HG03064 (cell line): ENCODE data around the gene SETD1A.
"Not testable (repeated sequence)": the region's sequence is repeated elsewhere in the genome, so short reads cannot be mapped to it uniquely, and the experiment has no call there.

ENCODE experiments used
- ATAC-seq: cut with Tn5 transposase; IDR thresholded peaks from one replicate; pipeline ENCODE4 v1.9.1; 2021; ENCODE audit warnings: low read depth; ENCODE audit not compliant: unreplicated experiment

The SETD1A gene

GRCh38 chr16:31010585-31011325 is 53.2 kb downstream of the SETD1A start, which contains the start of gene STX1B:
TSS of gene STX1B (minus strand) at chr16:31010638. CDS start at chr16:31010396, 242 bp downstream.
- ATAC-seq: no peak

DNA sequence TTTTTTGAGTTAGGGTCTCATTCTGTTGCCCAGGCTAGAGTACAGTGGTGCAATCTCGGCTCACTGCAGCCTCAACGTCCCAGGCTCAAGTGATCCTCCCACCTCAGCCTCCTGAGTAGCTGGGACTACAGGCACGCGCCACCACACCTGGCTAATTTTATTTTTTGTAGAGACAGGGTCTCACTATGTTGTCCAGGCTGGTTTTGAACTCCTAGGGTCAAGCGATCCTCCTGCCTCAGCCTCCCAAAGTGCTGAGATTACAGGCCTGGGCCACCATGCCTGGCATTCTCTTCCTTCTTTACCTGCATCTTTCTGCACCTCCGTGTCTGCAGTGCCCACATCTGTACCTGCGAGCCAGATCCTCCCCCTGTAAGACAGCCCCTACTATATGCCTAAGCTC is 54.3 kb downstream of the SETD1A start:
- not testable (repeated sequence) for ATAC-seq

DNA sequence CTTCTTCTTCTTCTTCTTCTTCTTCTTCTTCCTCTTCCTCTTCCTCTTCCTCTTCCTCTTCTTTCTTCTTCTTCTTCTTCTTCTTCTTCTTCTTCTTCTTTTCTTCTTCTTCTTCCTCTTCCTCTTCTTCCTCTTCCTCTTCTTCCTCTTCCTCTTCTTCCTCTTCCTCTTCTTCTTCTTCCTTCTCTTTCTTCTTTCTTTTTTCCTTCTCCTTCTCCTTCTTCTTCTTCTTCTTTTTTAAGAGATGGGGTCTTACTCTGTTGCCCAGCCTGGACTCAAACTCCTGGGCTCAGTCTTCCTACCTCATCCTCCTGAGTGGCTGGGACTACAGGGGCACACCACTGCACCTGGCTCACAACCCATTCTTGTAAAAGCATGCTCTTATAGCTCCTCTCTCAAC is 55.7 kb downstream of the SETD1A start:
- not testable (repeated sequence) for ATAC-seq

DNA sequence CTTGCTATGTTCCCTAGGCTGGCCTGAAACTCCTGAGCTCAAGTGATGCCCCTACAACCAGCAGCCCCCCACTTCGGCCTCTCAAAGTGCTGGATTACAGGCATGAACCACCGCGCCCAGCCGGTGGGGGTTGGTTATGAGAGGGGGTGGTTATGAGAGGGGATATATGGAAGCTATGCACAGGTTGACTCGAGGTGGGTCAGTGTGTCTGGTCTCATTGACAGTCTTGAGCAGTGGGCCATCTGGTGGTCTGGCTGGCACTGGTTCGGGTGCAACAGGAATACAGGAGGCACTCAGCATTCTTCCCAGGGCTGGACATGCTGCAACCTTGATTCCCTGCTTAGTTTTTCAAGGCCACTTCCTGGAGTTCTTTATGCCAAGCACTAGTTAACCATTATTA is 58.5 kb downstream of the SETD1A start:
- no peak for ATAC-seq

DNA sequence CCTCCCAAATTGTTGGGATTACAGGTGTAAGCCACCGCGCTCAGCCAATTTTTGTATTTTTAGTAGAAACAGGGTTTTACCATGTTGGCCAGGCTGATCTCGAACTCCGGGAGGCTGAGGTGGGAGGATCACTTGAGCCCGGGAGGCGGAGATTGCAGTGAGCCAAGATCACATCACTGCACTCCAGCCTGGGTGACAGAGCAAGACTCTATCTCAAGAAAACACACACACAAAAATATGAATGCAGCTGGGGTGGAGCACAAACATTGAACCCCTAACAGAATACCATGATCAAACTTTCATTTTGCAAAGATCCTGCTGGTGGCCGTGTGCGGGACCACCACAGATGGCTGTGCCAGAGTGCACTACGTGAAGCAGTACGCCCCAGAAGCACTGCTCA is 60.2 kb downstream of the SETD1A start:
- not testable (repeated sequence) for ATAC-seq

GRCh38 chr16:31020536-31020935 is 63.0 kb downstream of the SETD1A start:
- no peak for ATAC-seq

DNA sequence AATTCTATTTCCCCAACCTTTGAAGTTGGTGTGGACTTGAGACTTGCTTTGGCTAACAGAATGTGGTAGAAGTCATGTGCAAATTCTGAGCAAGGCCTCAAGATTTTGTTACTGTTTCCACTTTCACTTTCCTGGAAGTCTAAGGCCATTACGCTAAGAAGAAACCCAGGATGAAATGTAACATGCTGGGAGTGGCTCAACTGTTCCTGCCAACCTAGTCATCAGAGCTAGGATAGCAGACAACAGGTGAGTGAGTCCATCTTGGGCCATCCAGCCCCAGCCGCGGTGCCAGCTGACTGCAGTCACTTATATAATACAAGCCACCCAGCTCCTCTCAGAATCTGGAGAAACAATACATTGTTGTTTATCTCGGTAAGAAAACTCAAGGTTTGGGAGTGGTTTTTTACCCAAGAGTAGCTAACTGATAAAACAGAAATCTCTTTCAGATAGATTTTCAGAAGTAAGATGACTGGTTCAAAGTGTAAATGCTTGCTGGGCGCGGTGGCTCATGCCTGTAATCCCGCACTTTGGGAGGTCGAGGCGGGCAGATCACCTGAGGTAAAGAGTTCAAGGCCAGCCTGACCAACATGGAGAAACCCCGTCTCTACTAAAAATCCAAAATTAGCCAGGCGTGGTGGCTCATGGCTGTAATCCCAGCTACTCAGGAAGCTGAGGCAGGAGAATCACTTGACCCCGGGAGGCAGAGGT is 65.1 kb downstream of the SETD1A start:
- ATAC-seq: no peak

DNA sequence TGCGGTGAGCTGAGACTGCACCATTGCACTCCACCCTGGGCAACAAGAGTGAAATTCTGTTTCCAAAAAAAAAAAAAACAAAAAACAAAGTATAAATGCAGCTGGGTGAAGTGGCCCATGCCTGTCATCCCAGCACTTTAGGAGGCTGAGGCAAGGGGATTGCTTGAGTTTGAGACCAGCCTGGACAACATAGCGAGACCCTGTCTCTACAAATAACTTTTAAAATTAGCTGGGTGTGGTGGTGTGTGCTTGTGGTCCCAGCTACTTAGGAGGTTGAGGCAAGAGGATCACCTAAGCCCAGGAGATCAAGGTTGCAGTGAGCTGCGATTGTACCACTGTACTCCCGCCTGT is 65.7 kb downstream of the SETD1A start:
- ATAC-seq: no peak

- ATAC-seq: no peak
These were observed 66.2 kb downstream of the SETD1A start for GRCh38 chr16:31023627-31024226.

- no peak for ATAC-seq
These were observed 67.8 kb downstream of the SETD1A start for GRCh38 chr16:31025339-31025738.

GRCh38 chr16:31029272-31029671 is 71.7 kb downstream of the SETD1A start:
- no peak for ATAC-seq

GRCh38 chr16:31031276-31031675 is 73.7 kb downstream of the SETD1A start:
- ATAC-seq: no peak

- ATAC-seq: peak; percentile 53
These were observed 75.5 kb downstream of the SETD1A start, which contains the start of gene STX4 for GRCh38 chr16:31032736-31033708. TSS of gene STX4 (plus strand) at chr16:31033558. CDS start at chr16:31033806, 248 bp downstream.

GRCh38 chr16:31033709-31034492 is 76.3 kb downstream of the SETD1A start:
- ATAC-seq: no peak
